SU-DHL-6 (cell line): ENCODE results near the gene WNT7B.

ENCODE experiments used
- EZH2phosphoT487 ChIP-seq: fragments of 200-600 bp; sonication (generic), shearing (Covaris generic); conservative IDR thresholded peaks from 2 replicates; pipeline ENCODE4 v1.6.1; 2018; ENCODE audit warnings: mild to moderate bottlenecking, antibody characterized with exemption, low read length, moderate library complexity, mixed read lengths
- TF ChIP-seq, protein P1 (sequence below): fragments of 200-600 bp; sonication (generic); IDR thresholded peaks from one replicate; pipeline ENCODE4 v1.5.1; 2017; ENCODE audit warnings: antibody characterized with exemption, mild to moderate bottlenecking, low read length, moderate library complexity; ENCODE audit not compliant: insufficient read depth, poor library complexity, severe bottlenecking

DNA sequence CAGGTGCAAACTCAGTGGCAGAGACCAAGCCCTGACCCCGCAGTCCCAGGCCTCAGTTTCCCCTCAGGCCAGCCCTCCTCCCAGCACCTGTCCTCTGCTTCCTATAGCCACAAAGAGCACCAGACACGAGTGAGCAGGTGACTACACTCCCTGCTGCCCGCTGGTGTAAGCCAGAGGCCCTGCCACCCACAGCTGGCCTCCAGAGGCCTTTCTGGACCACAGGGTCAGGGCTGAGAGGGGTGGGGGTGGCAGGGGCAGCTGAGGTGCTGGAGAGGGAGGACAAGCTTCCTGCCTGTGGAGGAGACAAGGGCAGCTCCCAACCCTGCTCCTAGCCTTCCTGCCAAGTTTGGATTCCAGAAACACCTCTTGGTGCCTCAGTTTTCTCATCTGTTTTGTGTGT is 31.3 kb upstream of the WNT7B start:
- TF ChIP-seq, protein P1, sequence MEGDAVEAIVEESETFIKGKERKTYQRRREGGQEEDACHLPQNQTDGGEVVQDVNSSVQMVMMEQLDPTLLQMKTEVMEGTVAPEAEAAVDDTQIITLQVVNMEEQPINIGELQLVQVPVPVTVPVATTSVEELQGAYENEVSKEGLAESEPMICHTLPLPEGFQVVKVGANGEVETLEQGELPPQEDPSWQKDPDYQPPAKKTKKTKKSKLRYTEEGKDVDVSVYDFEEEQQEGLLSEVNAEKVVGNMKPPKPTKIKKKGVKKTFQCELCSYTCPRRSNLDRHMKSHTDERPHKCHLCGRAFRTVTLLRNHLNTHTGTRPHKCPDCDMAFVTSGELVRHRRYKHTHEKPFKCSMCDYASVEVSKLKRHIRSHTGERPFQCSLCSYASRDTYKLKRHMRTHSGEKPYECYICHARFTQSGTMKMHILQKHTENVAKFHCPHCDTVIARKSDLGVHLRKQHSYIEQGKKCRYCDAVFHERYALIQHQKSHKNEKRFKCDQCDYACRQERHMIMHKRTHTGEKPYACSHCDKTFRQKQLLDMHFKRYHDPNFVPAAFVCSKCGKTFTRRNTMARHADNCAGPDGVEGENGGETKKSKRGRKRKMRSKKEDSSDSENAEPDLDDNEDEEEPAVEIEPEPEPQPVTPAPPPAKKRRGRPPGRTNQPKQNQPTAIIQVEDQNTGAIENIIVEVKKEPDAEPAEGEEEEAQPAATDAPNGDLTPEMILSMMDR, result no peak
- TF ChIP-seq EZH2phosphoT487, result no peak
